Spinal cord (tissue), 10 donors: Measurements from ENCODE around the gene TMOD2. TPM values are rescaled to one million over a fixed set of nuclear protein-coding genes. Genes with fewer than 3 reads are reported as not detected.

Experiments used
- DNase-seq, 6 donors: peaks; one replicate each; pipeline versions ENCODE4 v3.0.0 to v3.0.0-alpha.2; 2013 to 2015; ENCODE audit warnings: low spot score in 6 of 6, low read depth in 4 of 6
- H3K27ac ChIP-seq: one replicate; pipeline ENCODE4 v1.5.1; 2013; ENCODE audit warnings: low read depth, low read length, control low read depth
- H3K27me3 ChIP-seq: one replicate; pipeline ENCODE4 v1.6.1; 2013; ENCODE audit warnings: low read length; ENCODE audit not compliant: control insufficient read depth, insufficient read depth
- H3K36me3 ChIP-seq: one replicate; pipeline ENCODE4 v1.6.1; 2013; ENCODE audit warnings: low read length; ENCODE audit not compliant: control insufficient read depth, insufficient read depth
- H3K4me1 ChIP-seq: one replicate; pipeline ENCODE4 v1.6.1; 2013; ENCODE audit warnings: low read length; ENCODE audit not compliant: control insufficient read depth, insufficient read depth
- H3K4me3 ChIP-seq: one replicate; pipeline ENCODE4 v1.5.1; 2013; ENCODE audit warnings: low read depth, low read length, control low read depth
- H3K9me3 ChIP-seq: one replicate; pipeline ENCODE4 v1.6.1; 2013; ENCODE audit warnings: low read length; ENCODE audit not compliant: control insufficient read depth, insufficient read depth
- whole genome bisulfite sequencing: methylation state at CpG from one replicate; pipeline ENCODE4 v1.1.5; 2013; ENCODE audit warnings: missing lambda C conversion rate; ENCODE audit not compliant: insufficient coverage; 5-methylcytosine and 5-hydroxymethylcytosine counted together
- polyA plus RNA-seq, 2 donors: library from polyadenylated mRNA; unstranded; fragments of 120-200 nt; gene quantifications; one replicate each; pipeline ENCODE4 v1.2.1, GENCODE V29; 2013; ENCODE audit not compliant: insufficient read length in 2 of 2
- total RNA-seq, 2 donors: library from RNA; depleted of rRNA in 1 of 2; stranded (reverse); fragments of 120-200 nt in 1 of 2; fragments of >200 nt in 1 of 2; gene quantifications; one replicate each; pipeline versions ENCODE4 v1.2.3 to v1.2.4, GENCODE V29; 2013 to 2014
- donor health status: healthy.

The TMOD2 gene
- total and polyA plus RNA-seq, 4 donors, result 57.1 to 220 (median 137) TPM

DNA sequence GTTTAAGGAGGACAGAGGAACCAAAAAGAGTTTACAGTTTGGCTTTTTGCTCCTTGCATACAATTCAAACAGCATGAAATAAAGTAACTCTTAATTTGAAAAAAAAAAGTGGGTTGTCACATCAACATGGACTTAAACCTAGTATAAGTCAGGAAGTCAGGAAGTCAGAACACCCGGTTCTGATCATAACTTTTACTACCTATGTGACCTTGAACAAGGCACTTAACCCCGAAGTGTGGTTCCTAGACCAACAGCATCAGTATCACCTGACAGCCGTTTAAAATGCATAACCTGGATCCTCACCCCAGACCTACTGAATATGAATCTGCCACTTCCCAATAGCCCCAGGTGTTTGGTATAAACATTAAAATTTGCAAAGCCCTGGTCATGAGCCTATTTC lies 32.7 kb upstream of the TMOD2 start:
- Histone ChIP-seq H3K36me3 (peaks cover 18% of the 10 kb centered on the region), H3K9me3 (no peaks in the 10 kb centered on the region), H3K27ac (no peak overlapping the region), H3K4me3 (no peak overlapping the region), H3K27me3 (no peaks in the 10 kb centered on the region), H3K4me1 (no peaks in the 10 kb centered on the region)
- no peak for DNase-seq
- WGBS, result 33% methylated on average over 1 of the region's 3 CpGs

DNA sequence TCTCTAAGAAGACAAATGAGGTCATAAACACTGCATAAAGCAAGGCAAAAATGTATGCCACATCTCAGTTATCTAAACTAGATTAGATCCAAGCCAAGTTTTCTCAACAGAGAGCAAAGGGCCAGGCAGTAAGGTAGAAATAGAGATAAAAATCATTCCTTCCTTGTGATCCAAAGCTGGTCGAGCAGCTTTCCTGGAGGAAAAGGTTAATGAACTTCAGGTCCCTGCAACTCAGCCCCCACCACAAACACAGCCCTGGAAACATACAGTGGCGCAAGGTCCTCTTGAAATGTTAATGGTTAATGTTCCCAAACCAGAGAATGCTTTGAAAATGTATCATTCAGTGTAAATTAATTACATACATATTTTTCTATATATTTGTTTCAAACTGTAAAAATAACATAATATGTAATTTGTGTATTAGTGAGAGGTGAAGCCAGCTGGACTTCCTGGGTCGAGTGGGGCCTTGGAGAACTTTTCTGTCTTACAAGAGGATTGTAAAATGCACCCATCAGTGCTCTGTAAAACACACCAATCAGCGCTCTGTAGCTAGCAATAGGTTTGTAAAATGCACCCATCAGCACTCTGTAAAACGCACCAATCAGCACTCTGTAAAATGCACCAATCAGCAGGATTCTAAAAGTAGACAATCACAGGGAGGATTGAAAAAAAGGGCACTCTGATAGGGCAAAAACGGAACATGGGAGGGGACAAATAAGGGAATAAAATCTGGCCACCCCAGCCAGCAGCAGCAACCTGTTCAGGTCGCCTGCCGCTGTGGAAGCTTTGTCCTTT lies 31.0 kb upstream of the TMOD2 start:
- Histone ChIP-seq H3K9me3 (no peaks in the 10 kb centered on the region), H3K4me3 (no peak overlapping the region), H3K4me1 (no peaks in the 10 kb centered on the region), H3K27me3 (no peaks in the 10 kb centered on the region), H3K27ac (no peak overlapping the region), H3K36me3 (peaks cover 10% of the 10 kb centered on the region)
- 81% methylated on average over 3 of the region's 8 CpGs for WGBS
- no peak for DNase-seq

DNA sequence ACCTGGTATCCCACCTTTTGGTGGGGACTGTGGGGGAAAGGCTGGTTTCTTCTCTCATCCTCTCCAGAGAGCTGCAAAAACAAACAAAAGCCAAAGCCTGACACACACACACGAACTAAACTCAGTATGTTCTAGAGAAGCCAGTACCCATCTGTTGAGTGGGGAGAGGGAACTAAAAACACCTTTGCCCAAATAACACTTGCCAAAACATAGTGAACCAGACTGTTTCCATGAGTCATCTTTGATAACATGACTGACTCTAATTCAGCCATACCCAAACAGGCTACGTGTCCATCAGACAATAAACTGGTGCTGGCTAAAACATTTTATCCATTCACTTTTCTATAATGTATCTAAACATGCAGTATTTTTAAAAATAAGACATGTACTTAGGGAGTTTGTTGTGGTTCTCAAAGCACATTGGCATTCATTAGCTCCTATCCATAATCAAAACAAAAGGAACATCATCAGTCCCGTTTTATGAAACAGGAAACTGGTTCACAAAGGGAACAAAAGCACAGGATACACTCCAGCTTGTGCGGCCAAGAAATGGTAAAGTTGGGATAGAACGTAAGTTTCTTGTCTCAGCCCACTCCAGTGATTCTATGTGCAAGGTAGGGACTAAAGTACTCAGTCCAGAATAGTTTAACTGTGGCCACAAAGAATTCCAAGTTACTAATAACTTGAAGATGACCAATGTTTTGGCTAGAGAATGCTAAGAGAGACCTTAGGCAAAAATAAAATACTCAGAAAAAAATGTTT lies 30.0 kb upstream of the TMOD2 start:
- Histone ChIP-seq H3K27me3 (no peaks in the 10 kb centered on the region), H3K36me3 (peaks cover 3% of the 10 kb centered on the region), H3K9me3 (no peaks in the 10 kb centered on the region), H3K4me3 (no peak overlapping the region), H3K27ac (no peak overlapping the region), H3K4me1 (no peaks in the 10 kb centered on the region)
- no peak for DNase-seq
- WGBS, result 77% methylated on average over 2 of the region's 5 CpGs

DNA sequence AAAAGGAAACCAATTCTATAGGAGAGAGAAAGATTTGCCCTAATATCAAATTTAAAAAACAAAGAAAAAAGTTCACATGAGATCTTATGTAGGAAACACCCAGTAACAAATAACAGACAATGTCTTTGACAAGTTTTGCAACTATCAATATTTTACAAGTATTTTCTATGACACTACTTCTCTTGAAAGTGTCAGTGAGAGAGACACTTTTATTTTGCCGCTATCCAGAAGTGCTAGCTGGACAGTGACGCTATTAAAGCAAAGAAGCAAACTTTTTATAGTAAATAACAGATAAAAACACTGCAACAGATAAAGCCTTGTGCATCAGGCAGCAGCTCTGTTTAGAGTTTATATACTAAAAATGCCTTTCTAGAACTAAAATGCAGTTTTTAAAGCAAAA lies 27.2 kb upstream of the TMOD2 start:
- H3K4me1 ChIP-seq, result no peaks in the 10 kb centered on the region

DNA sequence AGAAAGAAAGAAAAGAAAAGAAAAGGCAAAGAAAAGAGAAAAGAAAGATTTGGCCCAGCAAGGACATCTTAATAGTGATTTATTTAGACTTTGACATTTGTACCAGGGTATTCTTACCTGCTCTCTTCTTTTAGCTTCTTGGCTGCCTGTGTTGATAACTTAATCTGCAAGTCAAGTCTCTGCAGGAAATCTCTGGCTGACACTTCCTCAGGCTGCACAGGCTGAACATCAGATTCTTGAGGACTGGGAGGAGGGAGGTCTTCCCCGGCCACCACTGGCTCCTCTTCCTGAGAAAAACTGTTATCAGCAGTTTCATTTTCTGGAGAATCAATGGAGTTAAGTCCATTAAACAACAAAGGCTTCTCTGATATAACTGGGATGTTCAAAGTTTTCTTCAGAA lies 26.7 kb upstream of the TMOD2 start:
- no CpG with 5 or more reads among the region's 1 CpG for WGBS
- Histone ChIP-seq H3K27ac (no peak overlapping the region), H3K9me3 (no peaks in the 10 kb centered on the region)

More for the DNA sequence above, 27.2 kb upstream of the TMOD2 start:
- Histone ChIP-seq H3K9me3 (no peaks in the 10 kb centered on the region), H3K27ac (no peak overlapping the region), H3K4me3 (no peak overlapping the region), H3K36me3 (no peaks in the 10 kb centered on the region), H3K27me3 (no peaks in the 10 kb centered on the region)
- no CpG with 5 or more reads among the region's 2 CpGs for WGBS
- DNase-seq, result no peak

DNA sequence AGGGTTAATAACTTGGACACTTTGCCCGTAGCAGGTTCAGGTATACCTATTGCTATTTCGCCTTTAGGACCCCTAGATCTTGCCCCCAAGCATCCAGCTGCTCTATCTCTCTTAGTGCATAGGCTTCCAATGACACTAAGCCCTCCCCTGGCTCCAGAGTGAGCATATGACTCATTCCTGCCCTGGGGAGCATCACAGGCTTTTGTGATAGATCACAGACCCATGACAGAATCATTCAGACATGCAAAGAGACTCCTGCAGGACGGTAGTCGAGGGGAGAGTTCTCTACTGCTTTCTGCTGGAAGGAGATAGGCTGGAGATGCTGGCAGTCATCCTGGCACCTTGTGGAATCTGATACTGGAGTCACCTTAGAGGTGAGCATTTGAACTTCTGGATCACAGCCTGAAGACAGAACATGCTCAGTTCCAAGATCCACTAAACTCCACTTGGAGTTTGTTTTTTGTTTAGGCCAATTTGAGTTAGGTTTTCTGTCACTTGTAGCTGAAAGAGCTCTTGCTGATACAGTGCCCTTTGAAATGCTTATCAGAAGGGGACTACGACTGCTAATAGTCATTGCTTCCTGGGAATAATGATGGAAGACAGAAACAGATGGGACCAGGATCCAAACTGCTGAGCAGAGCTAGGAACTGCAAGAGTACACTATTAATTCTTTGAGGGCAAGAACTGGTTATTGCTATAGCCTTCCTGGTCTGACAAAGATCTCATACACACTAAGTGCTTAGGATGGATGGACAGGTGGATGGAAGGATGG lies 24.9 kb upstream of the TMOD2 start:
- no peaks in the 10 kb centered on the region for H3K9me3 ChIP-seq
- no peaks in the 10 kb centered on the region for H3K4me1 ChIP-seq
- no peak overlapping the region for H3K4me3 ChIP-seq
- H3K27me3 ChIP-seq, result no peaks in the 10 kb centered on the region
- no peak overlapping the region for H3K27ac ChIP-seq
- WGBS, result 25% methylated on average over 5 of the region's 5 CpGs
- no peak for DNase-seq
- H3K36me3 ChIP-seq, result no peaks in the 10 kb centered on the region

More for the DNA sequence above, 26.7 kb upstream of the TMOD2 start:
- Histone ChIP-seq H3K4me1 (no peaks in the 10 kb centered on the region), H3K36me3 (no peaks in the 10 kb centered on the region), H3K4me3 (no peak overlapping the region), H3K27me3 (no peaks in the 10 kb centered on the region)
- DNase-seq, result no peak

DNA sequence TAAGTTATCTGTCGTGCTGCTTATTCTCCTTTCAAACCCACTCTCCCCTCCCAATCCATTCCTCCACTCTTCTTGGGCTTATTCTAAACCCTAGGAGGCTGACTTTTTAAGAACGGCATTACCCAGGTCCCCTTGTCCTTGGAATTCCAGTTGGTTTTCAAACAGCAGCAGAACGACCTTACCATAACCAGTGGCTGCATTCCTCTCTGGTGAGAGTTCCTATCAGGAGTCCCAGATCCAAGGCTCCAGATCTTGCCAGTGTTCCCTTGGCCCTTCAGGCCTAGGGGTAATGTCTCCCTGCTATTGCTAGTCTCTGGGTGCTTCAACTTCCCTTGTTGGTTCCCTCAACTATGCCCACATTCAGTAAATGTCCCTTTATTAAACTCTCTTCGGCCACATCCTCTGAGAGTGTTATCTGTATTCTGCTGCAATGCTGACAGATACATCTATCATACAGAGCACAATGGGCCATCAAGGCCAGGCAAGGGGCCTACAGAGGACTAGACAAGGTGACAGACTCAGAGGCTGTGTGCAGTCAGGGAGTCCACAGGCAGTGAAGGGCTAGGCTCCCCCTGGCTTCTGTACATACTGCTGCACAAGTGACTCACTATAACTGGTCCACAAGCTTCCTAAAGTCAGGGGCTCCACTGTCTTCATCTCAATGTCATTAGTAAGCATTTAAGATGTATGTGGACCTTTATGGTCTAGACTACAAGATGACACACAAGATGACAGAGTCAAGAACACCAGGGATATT lies 24.1 kb upstream of the TMOD2 start:
- no peaks in the 10 kb centered on the region for H3K9me3 ChIP-seq
- no peaks in the 10 kb centered on the region for H3K4me1 ChIP-seq
- H3K36me3 ChIP-seq, result peaks cover 2% of the 10 kb centered on the region
- 68% methylated on average over 2 of the region's 4 CpGs for WGBS
- no peak for DNase-seq
- no peaks in the 10 kb centered on the region for H3K27me3 ChIP-seq
- H3K27ac ChIP-seq, result no peak overlapping the region
- no peak overlapping the region for H3K4me3 ChIP-seq

DNA sequence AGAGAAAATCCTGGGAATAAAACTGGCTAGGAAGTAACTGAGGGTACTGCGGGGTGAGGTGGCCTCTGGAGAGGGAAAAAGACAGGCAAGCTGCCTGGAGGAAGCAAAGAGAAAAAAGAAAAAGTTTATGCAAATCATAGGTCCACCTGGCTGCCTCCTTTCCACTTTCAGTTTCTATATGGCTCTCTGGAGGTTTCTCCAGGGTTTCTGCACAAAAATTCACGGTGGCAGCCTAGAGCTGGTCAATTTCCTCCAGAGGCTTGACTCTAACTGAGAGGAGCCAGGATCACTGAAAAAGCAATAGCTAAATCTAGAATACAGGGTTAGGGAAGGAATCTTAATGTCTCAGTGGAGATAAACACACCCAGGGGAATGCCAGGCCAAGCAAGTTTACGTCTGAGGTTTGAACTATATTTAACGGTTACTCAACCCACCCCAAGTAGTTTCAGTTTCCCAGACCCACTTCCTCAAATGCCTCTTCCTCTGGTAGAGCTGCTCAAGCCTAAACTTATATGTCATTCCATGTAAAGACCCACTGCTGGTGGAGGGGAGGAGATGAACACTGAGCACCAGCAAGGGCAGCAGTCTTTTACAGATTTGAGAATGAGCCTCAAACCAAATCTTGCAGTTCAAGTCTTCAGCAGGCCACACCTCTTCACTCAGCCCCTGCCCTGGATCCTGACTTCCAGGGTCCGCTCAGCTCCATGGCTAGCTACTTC lies 19.7 kb upstream of the TMOD2 start:
- peaks cover 18% of the 10 kb centered on the region for H3K4me1 ChIP-seq
- no peaks in the 10 kb centered on the region for H3K9me3 ChIP-seq
- no peak for DNase-seq
- WGBS, result 92% methylated on average over 3 of the region's 5 CpGs
- no peaks in the 10 kb centered on the region for H3K27me3 ChIP-seq
- H3K4me3 ChIP-seq, result no peak overlapping the region
- no peak overlapping the region for H3K27ac ChIP-seq
- peaks cover 2% of the 10 kb centered on the region for H3K36me3 ChIP-seq
